IMR-90 (cell line): Measurements from ENCODE around the gene PTGER2.

ENCODE experiments used
- CTCF ChIP-seq: conservative IDR thresholded peaks from 2 replicates; pipeline ENCODE4 v1.5.1; 2012; ENCODE audit warnings: mild to moderate bottlenecking, low read depth, low read length, improper control_type of control experiment
- POLR2A ChIP-seq: IDR thresholded peaks from 2 replicates; pipeline ENCODE4 v1.6.1; 2012; ENCODE audit warnings: mild to moderate bottlenecking, low read depth, low read length
- RAD21 ChIP-seq: IDR thresholded peaks from 2 replicates; pipeline ENCODE4 v1.6.1; 2012; ENCODE audit warnings: low read length, improper control_type of control experiment
- RFX5 ChIP-seq: IDR thresholded peaks from 2 replicates; pipeline ENCODE4 v1.8.0; 2012; ENCODE audit warnings: low read depth, mild to moderate bottlenecking, low read length, moderate library complexity

DNA sequence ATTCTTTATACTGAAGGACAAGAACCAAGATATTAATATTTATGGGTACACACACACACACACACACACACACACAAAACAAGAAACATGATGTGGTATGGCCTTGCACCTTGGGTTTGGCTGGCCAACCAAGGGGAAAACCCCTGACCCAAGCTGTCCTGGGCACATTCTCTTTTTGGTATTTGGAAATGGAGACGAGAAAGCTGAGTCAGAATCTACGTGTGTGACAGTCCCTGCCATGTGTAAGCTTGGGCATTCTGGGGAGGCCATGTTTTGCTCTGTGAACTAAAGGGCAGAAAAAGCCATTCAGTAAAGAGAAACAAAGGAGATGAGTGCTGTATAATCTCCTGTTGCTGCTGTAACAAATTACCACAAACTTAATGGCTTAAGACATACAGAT lies 35.6 kb downstream of the PTGER2 start:
- TF ChIP-seq CTCF: no peak
- TF ChIP-seq POLR2A: no peak
- no peak for TF ChIP-seq RAD21
- TF ChIP-seq RFX5: no peak
